Naive thymus-derived CD4-positive, alpha-beta T cell (primary cell): ENCODE measurements around the gene PTMA. TPM values are rescaled to one million over a fixed set of nuclear protein-coding genes. Genes with fewer than 3 reads are reported as not detected.
A peak's percentile ranks its signal among the peaks of the same experiment; 100 is the strongest.
"Not testable (repeated sequence)": the region's sequence is repeated elsewhere in the genome, so short reads cannot be mapped to it uniquely, and the experiment has no call there.

Experiments
- ATAC-seq: fragments of 150-1000 bp; cut with Tn5 transposase; 2 replicates; pipeline ENCODE4 v1.10.0; 2021; ENCODE audit warnings: mild to moderate bottlenecking, moderate library complexity
- CTCF ChIA-PET: fragments of 350-600 bp; sonication (Branson Sonifier 250); formaldehyde crosslinking; loops from one replicate; lab custom pipeline; 2021; ENCODE audit warnings: antibody characterized with exemption; lab: Charles Lee
- POLR2A ChIA-PET: fragments of 350-600 bp; sonication (Branson Sonifier 250); formaldehyde crosslinking; loops from one replicate; lab custom pipeline; 2021; ENCODE audit warnings: antibody characterized with exemption, inconsistent platforms; lab: Charles Lee
- DNase-seq, 9 donors: peaks; one replicate each; pipeline versions ENCODE4 v3.0.0 to v3.0.0-alpha.2; 2020 to 2022; ENCODE audit warnings: mixed read lengths in 1 of 9
- H3K27ac ChIP-seq: one replicate; pipeline ENCODE4 v1.7.0; 2013; ENCODE audit warnings: mild to moderate bottlenecking, low read depth, low read length, moderate library complexity
- H3K27me3 ChIP-seq, 2 donors: one replicate each; pipeline ENCODE4 v1.7.0; 2013; ENCODE audit warnings: low read length in 2 of 2, mild to moderate bottlenecking in 2 of 2, moderate library complexity in 2 of 2; ENCODE audit not compliant: control insufficient read depth in 2 of 2, insufficient read depth in 2 of 2
- H3K36me3 ChIP-seq, 3 experiments: 1 replicate in 2 of 3; 2 replicates in 1 of 3; pipeline ENCODE4 v1.7.0; 2013; ENCODE audit warnings: low read length in 3 of 3, mild to moderate bottlenecking in 3 of 3, moderate library complexity in 1 of 3; ENCODE audit not compliant: insufficient read depth in 3 of 3, control insufficient read depth in 2 of 3
- H3K4me1 ChIP-seq, 2 donors: one replicate each; pipeline ENCODE4 v1.7.0; 2013; ENCODE audit warnings: low read length in 2 of 2, mild to moderate bottlenecking in 2 of 2, moderate library complexity in 1 of 2; ENCODE audit not compliant: control insufficient read depth in 2 of 2, insufficient read depth in 2 of 2
- H3K4me3 ChIP-seq: 2 replicates; pipeline ENCODE4 v1.7.0; 2013; ENCODE audit warnings: mild to moderate bottlenecking, low read length
- H3K9me3 ChIP-seq, 3 experiments: 1 replicate in 2 of 3; 2 replicates in 1 of 3; pipeline ENCODE4 v1.7.0; 2013; ENCODE audit warnings: low read length in 3 of 3; ENCODE audit not compliant: control insufficient read depth in 2 of 3
- H3K27ac Mint-ChIP-seq, 9 donors: one replicate each; pipeline ENCODE4 v1.8.0; 2020 to 2022; ENCODE audit warnings: mixed read lengths in 9 of 9, mild to moderate bottlenecking in 8 of 9, moderate library complexity in 5 of 9, inconsistent platforms in 2 of 9
- H3K27me3 Mint-ChIP-seq, 5 donors: one replicate each; pipeline ENCODE4 v1.8.0; 2021 to 2022; ENCODE audit warnings: mixed read lengths in 5 of 5, mild to moderate bottlenecking in 1 of 5
- H3K36me3 Mint-ChIP-seq, 5 donors: one replicate each; pipeline ENCODE4 v1.8.0; 2020 to 2022; ENCODE audit warnings: mixed read lengths in 5 of 5, mild to moderate bottlenecking in 3 of 5, inconsistent platforms in 1 of 5
- H3K4me1 Mint-ChIP-seq, 7 donors: one replicate each; pipeline ENCODE4 v1.8.0; 2020 to 2022; ENCODE audit warnings: mixed read lengths in 7 of 7, mild to moderate bottlenecking in 3 of 7, inconsistent platforms in 1 of 7
- H3K4me3 Mint-ChIP-seq, 10 donors: one replicate each; pipeline ENCODE4 v1.8.0; 2020 to 2022; ENCODE audit warnings: mild to moderate bottlenecking in 10 of 10, mixed read lengths in 10 of 10, moderate library complexity in 6 of 10, inconsistent platforms in 2 of 10
- H3K9me3 Mint-ChIP-seq, 11 donors: one replicate each; pipeline ENCODE4 v1.8.0; 2020 to 2022; ENCODE audit warnings: mixed read lengths in 11 of 11, mild to moderate bottlenecking in 4 of 11, inconsistent platforms in 1 of 11, moderate library complexity in 1 of 11
- intact Hi-C, 2 donors: fragments of 100-400 bp; cut with micrococcal nuclease; formaldehyde crosslinking; loops; one replicate each; pipeline ENCODE4 v1.15.1; 2023
- polyA plus RNA-seq, 2 donors: library from polyadenylated mRNA; unstranded; fragments of 300-500 nt; fragmentation: Illumina TruSeq; gene quantifications; one replicate each; pipeline ENCODE4 v1.2.3, GENCODE V29; 2021
- total RNA-seq, 6 experiments: library from RNA in 5 of 6; stranded (reverse) in 5 of 6; gene quantifications; 1 replicate in 5 of 6; 2 replicates in 1 of 6; pipeline ENCODE4 v1.2.3 and lab custom pipeline; 2021 to 2026

The PTMA gene
- total and polyA plus RNA-seq, 7 experiments from 2014 or later: 1,211 to 2,051 (median 1,324) TPM

DNA sequence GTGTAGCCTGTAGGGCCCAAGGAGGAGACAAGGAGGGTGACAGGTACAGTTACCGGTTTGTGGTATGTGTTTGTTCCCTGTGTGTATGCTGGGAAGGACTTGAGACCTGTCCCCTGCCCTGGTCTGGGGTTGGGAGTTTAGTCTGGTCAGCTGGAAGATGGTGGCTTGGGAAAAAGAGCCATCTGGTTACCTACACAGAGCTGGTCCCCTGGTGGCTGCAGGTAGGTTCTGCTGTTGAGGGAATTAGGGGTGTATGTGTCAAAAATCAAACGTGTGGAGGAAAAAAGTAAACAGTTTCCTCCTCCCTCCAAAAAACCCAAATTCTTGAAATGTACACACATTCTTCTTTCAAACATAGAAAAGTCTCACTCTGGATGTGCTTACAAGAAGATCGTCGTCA lies 24.3 kb downstream of the PTMA start:
- POLR2A ChIA-PET: no interaction called here
- H3K27me3 Mint-ChIP-seq: no peaks in the 10 kb centered on the region
- intact Hi-C loops: no loop called here
- ATAC-seq (no peak), DNase-seq (no peak)
- Histone ChIP-seq H3K36me3 (peaks cover 0 to 25% (median 0%) of the 10 kb centered on the region in 3 experiments), H3K9me3 (no peaks in the 10 kb centered on the region), H3K27ac (no peak overlapping the region), H3K4me1 (no peaks in the 10 kb centered on the region), H3K4me3 (no peak overlapping the region), H3K27me3 (no peaks in the 10 kb centered on the region)
- CTCF ChIA-PET: no interaction called here
- H3K4me3 Mint-ChIP-seq: no peak overlapping the region
- no peak overlapping the region for H3K27ac Mint-ChIP-seq
- H3K4me1 Mint-ChIP-seq: no peaks in the 10 kb centered on the region
- peaks cover 0 to 1% (median 0%) of the 10 kb centered on the region in 11 donors for H3K9me3 Mint-ChIP-seq
- peaks cover 5 to 38% (median 17%) of the 10 kb centered on the region in 5 donors for H3K36me3 Mint-ChIP-seq

- Histone ChIP-seq H3K27me3 (no peaks in the 10 kb centered on the region), H3K4me3 (no peak overlapping the region), H3K9me3 (no peaks in the 10 kb centered on the region), H3K4me1 (no peaks in the 10 kb centered on the region), H3K36me3 (peaks cover 0 to 26% (median 4%) of the 10 kb centered on the region in 3 experiments), H3K27ac (no peak overlapping the region)
- no peaks in the 10 kb centered on the region for H3K27me3 Mint-ChIP-seq
- POLR2A ChIA-PET: no interaction called here
- H3K4me3 Mint-ChIP-seq: no peak overlapping the region
- no peak for DNase-seq
- H3K27ac Mint-ChIP-seq: no peak overlapping the region
- peaks cover 0 to 39% (median 12%) of the 10 kb centered on the region in 5 donors for H3K36me3 Mint-ChIP-seq
- CTCF ChIA-PET: no interaction called here
- intact Hi-C loops: no loop called here
- peaks cover 0 to 1% (median 0%) of the 10 kb centered on the region in 11 donors for H3K9me3 Mint-ChIP-seq
- H3K4me1 Mint-ChIP-seq: no peaks in the 10 kb centered on the region
- ATAC-seq: no peak
Measured at GRCh38 chr2:231737761-231738160, 29.4 kb downstream of the PTMA start.

- H3K4me1 Mint-ChIP-seq: peaks cover 0 to 2% (median 0%) of the 10 kb centered on the region in 7 donors
- POLR2A ChIA-PET: no interaction called here
Measured at GRCh38 chr2:231743376-231744116, 35.2 kb downstream of the PTMA start.

DNA sequence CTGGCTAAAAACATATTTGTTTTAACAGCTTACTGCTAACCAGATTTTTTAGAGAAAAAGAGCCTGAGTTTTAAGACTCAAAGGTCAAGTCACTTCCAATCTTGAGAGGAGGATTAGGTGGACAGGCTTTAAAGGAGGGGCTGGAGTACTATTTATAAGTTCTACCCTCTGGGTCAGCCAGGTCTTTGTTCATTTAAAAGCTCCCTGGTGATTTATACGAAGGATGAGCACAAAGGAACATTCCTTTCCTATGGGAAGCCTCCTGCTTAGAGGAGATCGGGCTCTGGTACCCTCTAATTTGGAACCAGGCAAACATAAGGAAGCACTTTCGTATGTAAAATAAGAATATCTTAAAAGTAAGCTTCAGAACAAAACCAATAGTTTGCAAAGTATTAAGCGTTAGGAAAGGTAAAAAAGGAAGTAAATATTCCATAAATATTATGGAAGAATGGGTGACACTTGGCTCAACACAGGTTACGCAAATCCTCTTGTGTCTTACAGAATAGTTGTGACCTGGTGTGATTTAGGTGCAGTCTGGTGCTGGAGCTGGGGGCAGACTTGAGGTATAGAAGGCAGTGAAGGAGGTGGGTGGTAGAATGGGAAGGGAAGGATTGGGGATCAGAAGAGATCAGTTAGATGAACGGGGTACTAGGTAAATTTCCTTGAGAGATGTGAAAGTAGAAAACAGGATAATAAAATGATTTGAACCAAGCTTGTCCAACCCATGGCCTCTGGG lies 37.1 kb downstream of the PTMA start:
- H3K27ac ChIP-seq: no peak overlapping the region
- ChIA-PET POLR2A (interaction anchor here (1.5 kb wide), 1 partner anchor 16 kb away, joined by 4 read pairs; no protein-coding TSS in a partner anchor), CTCF (interaction anchor here (1.2 kb wide), 1 partner anchor 31 kb away, joined by 4 read pairs; no protein-coding TSS in a partner anchor)
- H3K27me3 Mint-ChIP-seq: no peaks in the 10 kb centered on the region
- H3K4me1 Mint-ChIP-seq: peaks cover 0 to 5% (median 0%) of the 10 kb centered on the region in 7 donors
- no peaks in the 10 kb centered on the region for H3K27me3 ChIP-seq
- no peaks in the 10 kb centered on the region for H3K9me3 Mint-ChIP-seq
- H3K4me3 Mint-ChIP-seq: no peak overlapping the region
- peaks cover 0 to 4% (median 0%) of the 10 kb centered on the region in 5 donors for H3K36me3 Mint-ChIP-seq
- H3K36me3 ChIP-seq: no peaks in the 10 kb centered on the region
- H3K9me3 ChIP-seq: no peaks in the 10 kb centered on the region
- peak overlapping the region in 1 of 9 donors; percentile 7 for H3K27ac Mint-ChIP-seq
- H3K4me1 ChIP-seq: no peaks in the 10 kb centered on the region
- no peak for DNase-seq
- no peak for ATAC-seq
- intact Hi-C loops: no loop called here
- H3K4me3 ChIP-seq: no peak overlapping the region

More at GRCh38 chr2:231743376-231744116, 35.2 kb downstream of the PTMA start:
- Mint-ChIP-seq H3K4me3 (no peak overlapping the region), H3K9me3 (no peaks in the 10 kb centered on the region), H3K36me3 (peaks cover 0 to 13% (median 6%) of the 10 kb centered on the region in 5 donors), H3K27ac (no peak overlapping the region), H3K27me3 (no peaks in the 10 kb centered on the region)
- no peaks in the 10 kb centered on the region for H3K4me1 ChIP-seq
- H3K4me3 ChIP-seq: no peak overlapping the region
- peaks cover 0 to 4% (median 0%) of the 10 kb centered on the region in 3 experiments for H3K36me3 ChIP-seq
- no peak overlapping the region for H3K27ac ChIP-seq
- H3K27me3 ChIP-seq: no peaks in the 10 kb centered on the region
- no peak for ATAC-seq
- H3K9me3 ChIP-seq: no peaks in the 10 kb centered on the region
- no peak for DNase-seq
- CTCF ChIA-PET: no interaction called here
- intact Hi-C loops: no loop called here

GRCh38 chr2:231748153-231748896 lies 40.0 kb downstream of the PTMA start:
- H3K27me3 Mint-ChIP-seq, H3K27ac ChIP-seq, H3K4me1 Mint-ChIP-seq, H3K9me3 Mint-ChIP-seq, H3K9me3 ChIP-seq, intact Hi-C loops, H3K4me3 Mint-ChIP-seq, DNase-seq, H3K27me3 ChIP-seq, H3K36me3 Mint-ChIP-seq, POLR2A ChIA-PET, H3K36me3 ChIP-seq, H3K4me1 ChIP-seq, H3K4me3 ChIP-seq, ATAC-seq: not testable (repeated sequence)
- CTCF ChIA-PET: interaction anchor here (0.6 kb wide), 1 partner anchor 127 kb away, joined by 4 read pairs; no protein-coding TSS in a partner anchor
- peak overlapping the region in 1 of 9 donors; percentile 38 for H3K27ac Mint-ChIP-seq

- POLR2A ChIA-PET, H3K4me1 ChIP-seq, H3K36me3 Mint-ChIP-seq, H3K36me3 ChIP-seq, intact Hi-C loops, H3K27ac Mint-ChIP-seq, H3K4me3 ChIP-seq, ATAC-seq, H3K27me3 Mint-ChIP-seq, H3K4me1 Mint-ChIP-seq, H3K4me3 Mint-ChIP-seq, H3K27me3 ChIP-seq, DNase-seq, H3K9me3 Mint-ChIP-seq, H3K9me3 ChIP-seq, H3K27ac ChIP-seq: not testable (repeated sequence)
- CTCF ChIA-PET: interaction anchor here (0.6 kb wide), 1 partner anchor 127 kb away, joined by 4 read pairs; no protein-coding TSS in a partner anchor
Measured at GRCh38 chr2:231749016-231749415, 40.7 kb downstream of the PTMA start.
